Stromal cell of bone marrow (primary cell): ENCODE results near the gene LEMD1.
"Not testable (repeated sequence)": the region's sequence is repeated elsewhere in the genome, so short reads cannot be mapped to it uniquely, and the experiment has no call there.

Source experiments
- DNase-seq: peaks from one replicate; pipeline ENCODE4 v3.0.0-alpha.2; 2012; ENCODE audit warnings: low read depth

LEMD1 gene

DNA sequence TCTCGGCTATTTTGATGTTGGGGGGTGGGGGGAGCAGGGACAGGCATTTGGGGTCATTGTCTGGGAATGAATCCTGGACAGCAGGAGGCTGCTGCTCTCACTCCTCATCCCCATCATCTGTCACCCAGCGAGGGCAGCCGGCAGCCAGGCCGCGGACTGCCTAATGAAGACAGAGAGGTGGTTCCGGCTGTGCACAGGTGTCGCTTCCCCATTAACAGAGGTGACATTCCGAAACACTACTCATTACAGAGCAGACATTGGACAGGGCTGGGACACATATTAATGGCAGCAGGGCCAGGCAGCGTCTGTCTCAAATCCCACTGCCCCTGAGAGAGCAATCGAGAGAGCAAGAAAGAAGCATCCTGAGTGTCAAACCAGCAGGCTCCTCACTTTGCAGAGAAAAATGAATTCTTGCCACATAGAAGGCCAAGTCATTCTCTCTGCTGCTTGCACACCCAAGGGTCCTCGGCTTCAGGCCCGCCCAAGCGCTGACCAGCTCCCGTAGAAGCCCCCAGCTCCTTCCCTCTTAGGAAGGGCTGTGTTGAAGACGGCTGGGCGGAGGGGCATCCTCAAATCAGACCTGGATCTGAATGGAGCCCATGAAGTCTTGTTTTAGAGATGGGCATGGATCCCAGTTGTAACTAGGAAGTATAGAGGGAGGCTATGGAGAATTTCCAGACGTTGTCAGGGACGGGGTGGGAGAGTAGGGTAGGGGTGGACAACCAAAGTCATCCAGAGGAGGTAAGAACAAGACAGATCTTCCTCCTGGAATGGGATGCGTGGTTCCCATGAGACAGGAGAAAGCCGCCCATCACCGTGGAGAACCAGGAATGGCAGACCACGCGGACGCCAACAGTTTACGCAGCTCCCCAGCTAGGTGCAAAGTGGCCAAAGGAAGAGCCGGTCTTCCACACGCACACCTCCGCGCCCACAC, 8.2 kb upstream of the LEMD1 start:
- DNase-seq = no peak

DNA sequence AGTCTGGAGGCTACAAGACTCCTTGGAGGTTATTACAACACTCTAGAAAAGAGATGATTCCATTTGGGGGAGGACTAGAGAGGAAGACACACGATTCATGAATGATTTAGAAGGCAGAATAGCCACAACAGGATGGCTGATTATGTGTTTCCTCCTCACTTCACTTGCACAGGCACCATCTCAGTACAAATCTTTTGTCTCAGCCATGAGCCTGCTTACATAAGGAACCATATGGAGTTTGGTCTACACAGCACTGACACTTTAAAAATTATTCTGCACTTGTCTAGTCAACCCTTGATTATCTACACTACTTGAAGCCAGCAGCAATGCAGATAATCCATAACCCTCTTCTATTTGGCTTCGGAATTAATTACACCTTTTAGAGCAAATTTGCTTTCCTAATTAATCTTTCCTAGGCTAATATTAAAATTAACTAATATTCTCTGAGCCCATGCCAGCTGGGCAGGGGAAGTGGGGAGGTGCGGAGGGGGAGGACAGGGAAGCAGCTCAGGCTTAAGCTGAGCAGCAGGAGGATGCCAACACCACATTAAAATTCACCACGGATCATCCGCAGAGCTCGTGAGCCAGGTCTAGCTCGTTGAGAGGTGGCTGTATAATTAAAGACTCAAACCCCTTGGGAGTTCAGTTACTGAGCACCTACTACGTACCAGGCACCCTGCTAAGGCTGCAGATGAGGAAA, 3.2 kb upstream of the LEMD1 start:
- DNase-seq = no peak

DNA sequence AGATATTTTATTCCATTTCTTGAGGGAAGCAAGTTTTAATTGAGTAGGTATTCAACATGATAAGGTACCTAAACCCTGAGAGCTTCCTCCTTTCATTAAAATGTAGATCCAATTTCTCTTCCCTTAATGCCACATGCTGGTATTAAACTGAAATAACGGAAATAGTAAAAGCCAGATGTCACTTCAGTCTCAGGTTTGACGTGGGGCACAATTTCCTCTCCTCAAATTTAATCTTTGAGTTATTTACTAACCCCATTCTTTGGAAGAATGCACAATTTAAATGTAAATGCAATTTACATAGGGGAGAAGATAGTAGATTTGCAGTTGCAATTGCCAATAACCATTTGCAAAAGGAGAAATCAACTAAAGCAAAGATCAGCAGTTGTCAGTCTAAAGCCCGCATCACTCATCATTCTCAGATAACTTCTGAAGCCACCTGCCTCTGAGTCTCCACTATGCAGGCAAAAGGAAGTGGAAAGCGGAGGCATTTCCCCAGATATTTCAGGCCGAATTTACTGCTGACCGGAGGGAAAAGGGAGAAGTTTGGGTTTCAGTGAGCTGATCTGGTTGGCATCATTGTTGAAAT, 2.1 kb upstream of the LEMD1 start:
- DNase-seq = no peak

DNA sequence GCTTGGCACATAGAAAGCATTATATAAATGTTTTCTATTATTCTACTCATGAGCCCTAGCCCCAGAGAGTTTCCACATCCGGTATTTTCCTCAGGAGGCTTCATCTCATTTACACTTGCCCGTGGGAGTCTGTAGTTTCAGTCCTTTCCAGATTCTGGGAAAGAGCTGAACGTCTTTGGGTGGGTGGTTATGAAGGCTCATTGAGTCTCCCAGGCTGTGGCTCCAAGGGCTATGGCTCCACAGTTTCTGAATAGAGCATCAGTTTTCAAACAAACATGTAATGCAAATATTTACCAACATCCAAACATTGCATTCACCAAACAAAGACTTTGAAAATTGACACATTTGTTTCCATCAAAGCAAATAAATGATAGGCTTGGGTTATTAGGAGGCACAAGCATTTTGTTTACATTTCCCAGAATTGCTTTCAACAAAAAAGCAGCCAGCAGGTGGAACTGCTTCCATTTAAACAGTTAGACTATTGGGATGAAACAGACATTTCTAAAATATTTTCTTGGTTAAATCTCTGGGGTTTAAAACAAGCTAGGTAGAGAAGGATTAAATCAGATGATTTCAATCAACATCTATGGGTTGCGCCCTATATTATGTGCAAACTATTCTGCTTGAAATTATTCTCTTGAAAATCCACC, 1.3 kb upstream of the LEMD1 start:
- DNase-seq = no peak

DNA sequence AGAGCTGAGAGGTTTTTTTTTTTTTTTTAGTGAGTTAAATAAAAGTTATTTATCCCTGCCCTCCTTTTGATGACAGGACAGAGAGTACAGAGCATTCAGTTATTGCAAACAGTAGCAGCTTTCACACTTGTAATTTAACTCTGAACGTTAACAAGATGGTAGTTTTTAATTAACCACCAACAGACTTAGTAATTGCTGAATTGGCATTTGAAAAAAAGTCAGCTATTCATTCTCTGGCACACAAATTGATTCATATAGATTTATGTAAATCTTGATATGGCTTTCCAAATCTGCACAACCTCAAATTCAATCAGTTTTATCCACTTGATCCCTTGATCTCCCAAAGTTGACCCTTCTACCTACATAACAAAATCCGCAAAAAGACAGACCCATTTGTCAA, 918 bp downstream of the LEMD1 start:
- DNase-seq = no peak

DNA sequence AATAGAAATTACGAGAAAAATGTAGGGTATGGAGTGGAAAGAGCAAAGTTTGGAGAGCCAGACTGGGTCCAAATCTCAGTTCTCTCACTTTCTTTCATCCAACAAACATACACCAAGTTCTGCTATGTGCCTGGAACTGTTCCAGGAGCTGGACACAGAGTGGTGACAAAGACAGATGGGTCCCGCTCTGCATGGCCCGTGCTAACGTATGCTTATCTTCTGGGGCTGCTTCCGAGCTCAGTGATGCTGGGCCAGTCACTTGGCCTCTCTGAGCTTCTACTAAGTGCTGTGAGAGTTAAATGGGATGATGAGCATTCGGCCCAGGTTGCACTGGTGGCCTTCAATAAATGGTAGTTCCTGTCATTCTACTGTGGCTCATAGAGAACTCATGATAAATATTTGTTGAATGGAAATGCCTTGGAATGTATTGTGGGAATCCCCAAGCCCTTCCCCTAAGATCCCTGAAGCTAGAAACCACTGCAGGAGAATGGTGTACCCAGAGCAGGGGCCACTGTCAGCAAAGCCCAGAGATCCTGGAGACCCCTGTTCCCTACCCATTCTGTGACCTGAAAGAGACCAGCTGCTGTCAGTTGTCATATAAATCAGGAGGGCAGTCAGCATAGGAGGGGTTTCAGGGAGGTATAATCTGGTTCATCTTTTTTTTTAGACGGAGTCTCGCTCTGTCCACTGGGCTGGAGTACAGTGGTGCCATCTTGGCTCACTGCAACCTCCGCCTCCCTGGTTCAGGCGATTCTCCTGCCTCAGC, 3.8 kb downstream of the LEMD1 start:
- DNase-seq = no peak

DNA sequence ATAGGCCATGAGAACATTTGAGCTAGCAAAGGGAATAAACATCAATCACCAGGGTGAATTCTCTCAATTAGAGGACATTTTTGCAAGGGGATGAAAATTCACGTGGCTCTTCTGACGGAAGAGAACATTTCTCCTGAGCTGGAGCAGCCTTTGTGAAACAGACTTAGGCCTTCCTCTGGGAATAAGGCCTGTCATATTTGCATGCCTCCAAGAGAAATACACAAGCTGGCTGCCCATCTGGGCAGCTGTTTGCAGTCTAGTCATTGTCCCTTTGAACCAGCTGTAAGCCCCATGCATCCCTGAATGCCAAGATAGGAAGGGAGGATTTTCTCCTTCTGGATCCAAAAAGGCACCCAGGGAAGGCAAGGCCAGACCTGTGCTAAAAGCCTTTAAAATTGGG, 5.5 kb downstream of the LEMD1 start:
- no peak for DNase-seq

DNA sequence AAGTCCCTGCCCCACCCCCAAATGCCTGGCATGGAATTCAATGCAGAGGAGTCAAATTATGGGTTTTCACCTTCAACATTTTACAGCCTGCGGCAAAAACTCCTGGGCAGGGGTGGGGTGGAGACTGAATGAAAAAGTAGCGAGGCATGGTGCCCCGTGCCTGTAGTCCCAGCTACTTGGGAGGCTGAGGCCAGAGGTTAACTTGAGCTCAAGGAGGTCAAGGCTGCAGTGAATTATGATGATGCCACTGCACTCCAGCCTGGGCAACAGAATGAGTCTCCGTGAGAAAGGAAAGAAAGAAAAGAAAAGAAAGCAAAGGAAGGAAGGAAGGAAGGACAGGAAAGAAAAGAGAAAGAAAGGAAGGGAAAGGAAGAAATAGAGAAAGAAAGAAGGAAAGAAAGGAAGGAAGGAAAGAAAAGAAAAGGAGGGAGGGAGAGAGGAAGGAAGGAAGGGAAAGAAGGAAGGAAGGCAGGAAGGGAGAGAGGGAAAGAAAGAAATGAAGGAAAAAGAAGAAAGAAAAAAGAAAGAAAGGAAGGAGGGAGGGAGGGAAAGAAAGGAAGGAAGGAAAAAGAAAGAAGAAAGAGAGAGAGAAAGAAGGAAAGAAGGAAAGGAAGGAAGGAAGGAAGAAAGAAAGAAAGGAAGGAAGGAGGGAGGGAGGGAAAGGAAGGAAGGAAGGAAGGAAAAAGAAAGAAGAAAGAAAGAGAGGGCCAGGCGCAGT, 11.1 kb downstream of the LEMD1 start:
- DNase-seq = no peak

DNA sequence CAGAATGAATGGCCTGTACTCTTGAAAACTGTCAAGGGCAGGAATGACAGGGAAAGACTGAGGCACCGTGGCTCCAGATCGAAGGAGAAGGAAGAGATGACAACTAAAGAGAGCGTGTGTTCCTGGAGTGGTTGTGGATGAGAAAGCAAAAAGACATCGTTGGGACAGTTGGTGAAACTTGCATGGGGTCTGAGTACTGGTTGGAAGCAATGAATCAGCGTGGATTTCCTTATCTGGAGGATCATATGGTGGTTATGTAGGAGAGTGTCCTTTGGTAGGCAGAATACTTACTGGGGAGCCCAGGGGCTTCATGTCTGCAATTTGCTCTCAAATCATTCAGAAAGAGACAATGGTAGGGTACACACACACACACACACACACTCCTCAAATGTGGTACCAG, 13.9 kb downstream of the LEMD1 start:
- DNase-seq = no peak

DNA sequence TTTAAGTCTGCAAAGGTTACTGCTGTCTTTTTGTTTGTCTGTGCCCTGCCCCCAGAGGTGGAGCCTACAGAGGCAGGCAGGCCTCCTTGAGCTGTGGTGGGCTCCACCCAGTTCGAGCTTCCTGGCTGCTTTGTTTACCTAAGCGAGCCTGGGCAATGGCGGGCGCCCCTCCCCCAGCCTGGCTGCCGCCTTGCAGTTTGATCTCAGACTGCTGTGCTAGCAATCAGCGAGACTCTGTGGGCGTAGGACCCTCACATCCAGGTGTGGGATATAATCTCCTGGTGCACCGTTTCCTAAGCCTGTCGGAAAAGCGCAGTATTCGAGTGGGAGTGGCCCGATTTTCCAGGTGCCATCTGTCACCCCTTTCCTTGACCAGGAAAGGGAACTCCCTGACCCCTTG, 15.6 kb downstream of the LEMD1 start:
- not testable (repeated sequence) for DNase-seq

DNA sequence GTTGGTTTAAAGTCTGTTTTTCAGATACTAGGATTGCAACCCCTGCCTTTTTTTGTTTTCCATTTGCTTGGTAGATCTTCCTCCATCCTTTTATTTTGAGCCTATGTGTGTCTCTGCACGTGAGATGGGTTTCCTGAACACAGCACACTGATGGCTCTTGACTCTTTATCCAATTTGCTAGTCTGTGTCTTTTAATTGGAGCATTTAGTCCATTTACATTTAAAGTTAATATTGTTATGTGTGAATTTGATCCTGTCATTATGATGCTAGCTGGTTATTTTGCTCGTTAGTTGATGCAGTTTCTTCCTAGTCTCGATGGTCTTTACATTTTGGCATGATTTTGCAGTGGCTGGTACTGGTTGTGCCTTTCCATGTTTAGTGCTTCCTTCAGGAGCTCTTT, 17.4 kb downstream of the LEMD1 start:
- DNase-seq = not testable (repeated sequence)

DNA sequence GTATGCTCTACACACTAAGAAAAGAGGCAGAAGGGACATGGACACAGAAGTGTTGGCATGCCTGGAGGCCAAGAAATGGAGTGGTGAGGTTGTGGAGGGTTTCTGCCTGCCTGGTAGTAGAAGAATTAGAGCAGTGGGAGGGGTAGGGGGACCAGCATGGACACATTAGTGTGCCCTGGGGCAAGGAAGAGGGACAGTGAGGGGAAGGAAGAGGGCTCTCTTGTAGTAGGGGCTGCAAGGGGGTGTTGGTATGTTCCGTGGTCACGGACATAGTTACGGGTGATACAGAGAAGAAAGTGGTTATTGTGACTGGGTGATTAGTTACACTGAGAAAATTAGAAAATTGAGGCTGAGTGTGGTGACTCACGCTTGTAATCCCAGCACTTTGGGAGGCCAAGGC, 23.3 kb downstream of the LEMD1 start:
- no peak for DNase-seq

DNA sequence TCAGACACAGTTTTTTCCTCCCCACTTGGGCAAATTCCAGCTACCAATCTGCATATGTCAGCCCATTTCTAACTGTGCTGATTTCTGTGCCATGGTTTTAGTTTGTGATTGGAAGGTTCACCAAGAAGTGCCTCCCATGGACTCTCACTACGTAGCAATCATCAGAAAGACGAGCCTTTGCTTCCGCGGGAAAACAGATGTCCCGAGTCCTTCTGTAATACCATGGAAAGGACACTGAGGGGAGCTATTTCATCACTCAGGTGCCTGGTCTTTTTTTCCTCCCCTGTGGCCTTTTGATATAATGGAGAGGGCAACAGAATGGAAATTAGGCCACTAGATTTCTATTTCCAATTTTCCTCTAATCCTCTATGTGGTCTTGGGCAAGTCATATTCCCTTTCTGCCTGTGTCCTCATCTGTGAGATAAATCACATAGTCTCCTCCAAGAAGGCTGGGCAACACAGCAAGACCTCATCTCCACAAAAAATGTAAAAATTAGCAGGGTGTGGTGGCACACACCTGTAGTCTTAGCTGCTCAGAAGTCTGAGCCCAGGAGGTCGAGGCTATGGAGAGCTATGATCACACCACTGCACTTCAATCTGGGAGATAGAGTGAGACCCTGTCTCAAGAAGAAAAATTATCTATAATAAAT, 24.8 kb downstream of the LEMD1 start:
- DNase-seq = no peak

DNA sequence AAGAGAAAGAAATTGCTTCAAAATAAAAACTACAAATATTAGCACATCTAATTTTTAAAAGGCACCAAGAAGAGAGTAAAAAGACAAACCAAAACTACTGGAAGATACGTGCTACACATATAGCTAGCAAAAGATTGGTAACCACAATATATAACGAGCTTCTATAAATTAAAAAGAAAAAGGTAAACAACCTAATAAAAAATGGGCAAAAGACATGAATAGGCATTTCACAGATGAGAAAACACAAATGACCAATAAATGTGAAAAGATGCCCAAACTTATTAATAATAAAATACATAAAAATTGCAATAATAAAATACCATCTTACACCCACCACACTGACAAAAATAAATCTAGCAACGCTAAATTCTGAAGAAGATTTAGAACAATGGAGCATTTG, 26.2 kb downstream of the LEMD1 start:
- no peak for DNase-seq

DNA sequence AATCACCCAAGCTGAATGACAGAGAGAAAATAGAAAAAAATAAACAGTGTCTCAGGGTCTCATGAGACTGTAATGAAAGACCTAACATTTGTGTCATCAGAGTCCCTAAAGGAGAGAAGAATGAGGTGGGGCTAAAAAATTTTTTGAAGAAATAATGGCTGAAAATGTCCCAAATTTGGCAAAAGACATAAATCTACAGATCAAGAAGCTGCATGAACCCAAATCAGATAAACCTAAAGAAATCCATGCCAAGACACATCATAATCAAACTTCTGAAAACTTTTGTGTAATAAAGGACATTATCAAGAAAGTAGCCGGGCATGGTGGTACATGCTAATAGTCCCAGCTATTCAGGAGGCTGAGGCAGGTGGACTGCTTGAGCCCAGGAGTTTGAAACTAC, 29.2 kb downstream of the LEMD1 start:
- no peak for DNase-seq

DNA sequence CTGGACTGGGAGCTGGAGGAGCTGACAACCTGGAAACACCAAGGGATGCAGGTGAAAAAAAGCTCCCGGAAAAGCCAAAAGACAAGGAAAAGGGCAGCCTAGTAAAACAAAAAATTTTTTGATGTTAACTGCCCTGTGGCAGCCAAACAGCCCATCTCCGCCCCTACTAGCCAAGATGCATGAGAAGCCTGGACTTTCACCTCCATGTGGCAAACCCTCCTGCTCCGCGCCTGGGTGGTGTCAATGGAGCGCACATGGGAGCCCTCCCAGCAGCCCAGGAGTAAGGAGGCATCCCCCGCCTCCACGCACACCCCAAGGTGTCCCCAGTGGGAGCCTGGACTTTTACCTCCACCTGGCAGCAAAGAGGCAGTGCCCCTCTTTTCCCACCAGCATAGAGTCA, 30.5 kb downstream of the LEMD1 start:
- DNase-seq = no peak

DNA sequence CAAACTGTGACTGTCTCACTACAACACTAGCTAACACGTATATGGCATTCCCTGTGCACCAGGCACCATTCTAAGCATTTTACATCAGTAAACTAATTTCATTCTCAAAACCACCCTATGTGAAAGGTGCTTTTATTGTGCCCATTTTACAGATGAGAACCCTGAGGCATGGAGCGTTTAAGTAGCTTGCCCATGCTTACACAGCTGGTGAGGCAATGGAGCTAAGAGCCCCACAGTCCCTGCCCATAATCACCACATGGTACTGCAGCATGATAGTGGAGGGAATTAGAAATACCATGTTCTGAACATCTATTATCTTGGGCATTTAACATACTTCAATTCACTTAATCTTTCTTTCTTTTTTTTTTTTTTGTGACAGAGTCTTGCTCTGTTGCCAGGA, 34.0 kb downstream of the LEMD1 start:
- no peak for DNase-seq

DNA sequence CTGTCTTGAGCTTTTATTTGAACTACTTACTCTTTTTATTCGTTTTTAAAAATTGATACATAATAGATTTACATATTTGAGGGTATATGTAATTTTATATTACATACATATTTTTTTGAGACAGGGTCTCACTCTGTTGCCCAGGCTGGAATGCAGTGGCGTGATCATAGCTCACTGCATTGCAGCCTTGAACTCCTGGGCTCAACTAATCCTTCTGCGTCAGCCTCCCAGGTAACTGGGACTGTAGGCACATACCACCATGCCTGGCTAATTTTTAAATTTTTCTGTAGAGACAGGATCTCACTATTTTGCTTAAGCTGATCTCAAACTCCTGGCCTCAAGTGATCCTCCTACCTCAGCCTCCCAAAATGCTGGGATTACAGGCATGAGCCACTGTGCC, 38.9 kb downstream of the LEMD1 start:
- not testable (repeated sequence) for DNase-seq

DNA sequence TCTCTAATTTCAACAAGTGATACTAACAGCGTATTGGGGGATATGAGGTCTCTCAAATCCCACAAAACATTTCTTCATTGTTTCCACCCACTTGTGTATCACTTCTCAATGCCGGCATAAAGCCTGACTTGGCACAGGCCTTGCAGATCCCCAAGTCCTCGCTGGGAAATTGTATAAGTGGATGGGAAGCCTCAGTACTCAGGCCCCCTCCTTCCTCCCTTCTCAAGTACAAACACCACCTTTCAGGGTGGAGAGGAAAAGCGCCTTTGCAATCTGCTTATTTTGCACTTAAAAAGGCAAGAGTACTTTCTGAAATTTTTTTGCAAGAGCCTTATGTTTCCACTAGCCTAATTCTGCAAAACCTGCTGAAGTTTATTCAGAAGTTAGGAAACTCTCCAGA, 39.3 kb downstream of the LEMD1 start:
- DNase-seq = no peak

DNA sequence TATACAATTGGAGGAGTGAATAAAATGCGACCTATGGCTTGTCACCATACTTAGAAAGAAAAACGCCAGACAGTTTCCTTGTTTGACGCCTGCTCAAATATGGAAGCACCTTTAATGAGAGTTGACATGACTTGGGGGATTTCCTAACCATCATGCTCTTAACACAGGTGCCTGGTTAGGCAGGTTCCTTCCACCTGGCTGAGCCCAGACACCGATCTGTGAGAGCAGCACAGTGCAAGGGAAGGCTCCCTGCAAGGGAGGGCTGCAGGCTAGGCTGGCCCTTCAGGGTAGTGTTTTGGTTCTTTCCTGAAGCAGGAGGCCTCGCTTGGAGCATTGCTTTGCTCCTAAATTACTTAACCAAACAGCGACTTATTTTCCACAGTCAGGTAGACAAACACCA, 40.6 kb downstream of the LEMD1 start:
- DNase-seq = no peak

DNA sequence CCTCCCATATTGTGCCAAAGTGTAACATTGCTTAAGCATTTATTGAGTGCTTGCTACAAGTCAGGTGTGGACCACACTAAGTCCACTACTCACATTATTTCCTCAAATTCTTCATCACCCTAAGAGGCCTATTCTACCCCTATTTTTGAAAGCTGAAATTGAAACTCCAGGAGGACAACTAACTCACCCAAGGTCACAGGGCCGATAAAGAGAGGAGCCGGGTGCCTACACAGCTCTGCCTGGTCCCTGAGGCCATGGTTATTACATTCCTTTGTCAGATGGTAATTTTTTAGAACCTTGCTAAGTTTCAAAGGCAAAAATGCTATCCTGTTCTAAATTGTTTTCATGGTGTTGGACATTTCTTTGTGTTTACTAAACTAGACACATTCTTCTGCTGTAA, 41.0 kb downstream of the LEMD1 start:
- DNase-seq = no peak
